Activated naive CD4-positive, alpha-beta T cell treated with anti-CD3 and anti-CD28 coated beads for 36 hours (primary cell): ENCODE data around the gene ZHX3. TPM values are rescaled to one million over a fixed set of nuclear protein-coding genes. Genes with fewer than 3 reads are reported as not detected.

Source experiments
- CTCF ChIA-PET: fragments of 350-600 bp; sonication (Branson Sonifier 250); formaldehyde crosslinking; loops from one replicate; lab custom pipeline; 2021; ENCODE audit warnings: antibody characterized with exemption; lab: Charles Lee
- DNase-seq: peaks from one replicate; pipeline ENCODE4 v3.0.0-alpha.2; 2020
- H3K27ac Mint-ChIP-seq: one replicate; pipeline ENCODE4 v1.8.0; 2021; ENCODE audit warnings: mild to moderate bottlenecking, mixed read lengths
- H3K27me3 Mint-ChIP-seq: one replicate; pipeline ENCODE4 v1.8.0; 2021; ENCODE audit warnings: low read depth, mixed read lengths
- H3K36me3 Mint-ChIP-seq: one replicate; pipeline ENCODE4 v1.8.0; 2021; ENCODE audit warnings: low read depth, mixed read lengths
- H3K4me1 Mint-ChIP-seq: one replicate; pipeline ENCODE4 v1.8.0; 2021; ENCODE audit warnings: low read depth, mixed read lengths
- H3K4me3 Mint-ChIP-seq: one replicate; pipeline ENCODE4 v1.8.0; 2021; ENCODE audit warnings: mild to moderate bottlenecking, moderate library complexity, mixed read lengths
- H3K9me3 Mint-ChIP-seq: one replicate; pipeline ENCODE4 v1.8.0; 2021; ENCODE audit warnings: mixed read lengths
- intact Hi-C: fragments of 100-400 bp; cut with micrococcal nuclease; formaldehyde crosslinking; loops from one replicate; pipeline ENCODE4 v1.15.1; 2023
- total RNA-seq, 2 experiments: library from RNA; stranded (reverse); gene quantifications; one replicate each; pipeline ENCODE4 v1.2.3, GENCODE V29; 2021

ZHX3 gene
- total RNA-seq, 2 experiments from 2014 or later = 9.4 to 9.9 TPM

DNA sequence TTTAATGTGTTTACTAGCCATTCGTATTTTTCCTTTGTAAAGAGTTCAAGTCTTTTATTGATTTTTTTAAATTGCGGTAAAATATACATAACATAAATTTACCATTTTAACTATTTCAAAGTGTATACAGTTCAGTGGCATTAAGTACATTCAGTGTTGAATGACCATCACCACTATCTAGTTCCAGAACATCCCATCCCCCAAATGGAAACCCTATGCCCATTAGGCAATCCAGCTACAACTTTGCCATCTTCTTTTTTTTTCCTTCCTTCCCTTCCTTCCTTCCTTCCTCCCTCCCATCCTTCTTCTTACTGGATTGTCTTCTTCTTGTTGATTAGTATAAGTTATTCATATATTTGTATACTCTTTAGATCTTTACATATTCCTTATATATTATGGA is 31.7 kb upstream of the ZHX3 start:
- intact Hi-C loops = loop anchor here (10.0 kb wide), 1 partner anchor 266 kb away; the partner anchor contains the start of gene CHD6
- Mint-ChIP-seq H3K9me3 (no peaks in the 10 kb centered on the region), H3K27me3 (no peaks in the 10 kb centered on the region), H3K27ac (no peak overlapping the region), H3K36me3 (no peaks in the 10 kb centered on the region), H3K4me1 (no peaks in the 10 kb centered on the region), H3K4me3 (no peak overlapping the region)
- no peak for DNase-seq
- CTCF ChIA-PET = no interaction called here

DNA sequence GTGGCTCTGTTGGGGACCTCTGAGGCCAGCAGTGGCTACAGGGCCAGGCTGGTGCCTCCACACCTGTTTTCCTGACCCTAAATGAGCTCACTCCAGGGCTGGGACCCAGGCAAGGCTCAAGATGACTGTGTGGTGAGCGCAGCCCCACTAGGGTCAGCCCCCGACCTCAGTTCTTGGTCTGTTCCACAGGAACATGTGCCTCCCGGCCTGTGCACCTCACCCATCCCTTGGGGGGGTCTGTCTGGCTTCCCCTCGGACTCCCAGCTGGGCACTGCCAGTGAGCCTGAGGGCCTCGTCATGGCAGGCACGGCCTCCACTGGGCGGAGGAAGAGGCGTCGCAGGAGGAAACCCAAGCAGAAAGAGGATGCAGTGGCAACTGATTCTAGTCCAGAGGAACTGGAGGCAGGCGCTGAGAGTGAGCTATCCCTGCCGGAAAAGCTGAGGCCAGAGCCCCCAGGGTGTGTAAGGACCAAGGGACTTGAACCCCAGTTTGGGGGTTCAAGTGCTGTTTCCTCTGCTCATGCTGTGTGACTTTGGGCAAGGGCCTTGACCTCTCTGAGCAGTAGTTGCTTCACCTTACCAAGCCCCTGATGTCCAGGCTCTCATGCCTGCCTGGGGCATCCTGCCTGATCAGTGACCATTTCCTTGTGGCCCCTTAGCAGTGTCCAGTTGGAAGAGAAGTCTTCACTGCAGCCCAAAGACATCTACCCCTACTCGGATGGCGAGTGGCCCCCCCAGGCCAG is 31.1 kb upstream of the ZHX3 start:
- no peaks in the 10 kb centered on the region for H3K27me3 Mint-ChIP-seq

DNA sequence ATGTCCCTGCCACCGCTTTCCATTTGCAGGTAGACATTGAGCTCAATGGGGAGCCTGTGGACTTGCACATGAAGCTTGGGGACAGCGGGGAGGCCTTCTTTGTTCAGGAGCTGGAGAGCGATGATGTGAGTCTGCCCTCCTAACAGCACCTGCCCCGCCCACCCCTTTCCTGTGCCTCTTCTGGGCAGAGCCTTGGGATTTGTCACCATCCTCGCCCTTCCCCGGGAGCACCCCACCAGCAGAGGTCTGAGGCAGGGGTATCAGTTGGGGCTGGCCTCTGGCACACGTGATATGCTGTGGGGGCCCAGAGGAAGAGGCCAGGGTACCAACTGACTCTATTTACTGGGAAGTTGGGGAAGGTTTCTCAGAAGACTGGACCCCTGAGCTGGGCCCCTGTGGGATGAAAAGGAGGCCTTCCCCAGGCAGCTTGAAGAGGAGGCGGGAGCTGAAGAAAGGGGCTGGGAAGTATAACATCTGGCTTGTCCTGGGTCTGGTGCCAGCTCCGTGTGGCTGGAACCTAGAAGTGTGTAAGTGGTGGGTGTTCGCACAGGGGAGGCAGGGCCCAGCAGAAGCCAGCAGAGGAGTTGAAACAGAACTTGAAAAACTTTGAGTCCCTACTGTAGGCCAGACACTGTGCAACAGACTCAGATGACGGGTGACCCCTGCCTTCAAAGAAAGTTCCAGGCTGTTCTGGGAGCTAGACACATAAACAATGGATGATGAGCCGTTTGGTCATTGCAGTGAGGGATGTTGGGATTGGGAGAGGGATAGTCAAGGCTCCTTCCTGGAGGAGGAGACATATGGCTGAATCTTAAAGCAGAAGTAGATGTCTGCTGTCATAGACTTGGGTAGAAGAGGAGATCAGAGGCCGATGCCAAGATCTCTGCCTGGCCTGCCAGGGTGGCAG is 30.2 kb upstream of the ZHX3 start:
- intact Hi-C loops = loop anchor here (10.0 kb wide), 1 partner anchor 267 kb away; the partner anchor contains the start of gene CHD6
- CTCF ChIA-PET = interaction anchor here (0.6 kb wide), 1 partner anchor 8 kb away, joined by 3 read pairs; no protein-coding TSS in a partner anchor

More for the DNA sequence above, 31.1 kb upstream of the ZHX3 start:
- H3K27ac Mint-ChIP-seq = no peak overlapping the region
- no peak overlapping the region for H3K4me3 Mint-ChIP-seq
- CTCF ChIA-PET = interaction anchor here (0.6 kb wide), 1 partner anchor 9 kb away, joined by 3 read pairs; no protein-coding TSS in a partner anchor
- no peak for DNase-seq
- no peaks in the 10 kb centered on the region for H3K9me3 Mint-ChIP-seq
- no peaks in the 10 kb centered on the region for H3K36me3 Mint-ChIP-seq
- intact Hi-C loops = loop anchor here (10.0 kb wide), 1 partner anchor 266 kb away; the partner anchor contains the start of gene CHD6
- H3K4me1 Mint-ChIP-seq = no peaks in the 10 kb centered on the region

DNA sequence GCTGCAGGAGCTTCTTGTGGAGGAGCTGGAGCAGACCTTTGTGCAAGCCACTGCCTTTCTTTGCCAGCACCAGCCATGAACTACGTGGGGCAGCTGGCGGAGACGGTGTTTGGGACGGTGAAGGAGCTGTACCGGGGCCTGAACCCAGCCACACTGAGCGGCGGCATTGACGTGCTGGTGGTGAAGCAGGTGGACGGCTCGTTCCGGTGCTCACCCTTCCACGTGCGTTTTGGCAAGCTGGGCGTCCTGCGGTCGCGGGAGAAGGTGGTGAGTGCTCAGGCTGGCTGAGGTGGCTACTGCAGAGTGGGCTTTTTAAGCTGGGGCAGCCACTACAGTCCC is 28.2 kb upstream of the ZHX3 start:
- CTCF ChIA-PET = interaction anchor here (1.6 kb wide), 1 partner anchor 11 kb away, joined by 3 read pairs; no protein-coding TSS in a partner anchor
- Mint-ChIP-seq H3K4me1 (no peaks in the 10 kb centered on the region), H3K27me3 (no peaks in the 10 kb centered on the region), H3K4me3 (no peak overlapping the region), H3K27ac (no peak overlapping the region), H3K9me3 (no peaks in the 10 kb centered on the region), H3K36me3 (no peaks in the 10 kb centered on the region)
- DNase-seq = no peak
- intact Hi-C loops = loop anchor here (10.0 kb wide), 1 partner anchor 269 kb away; the partner anchor contains the start of gene CHD6

More for the DNA sequence above, 30.2 kb upstream of the ZHX3 start:
- Mint-ChIP-seq H3K36me3 (no peaks in the 10 kb centered on the region), H3K9me3 (no peaks in the 10 kb centered on the region), H3K4me3 (no peak overlapping the region), H3K27ac (no peak overlapping the region), H3K4me1 (no peaks in the 10 kb centered on the region), H3K27me3 (no peaks in the 10 kb centered on the region)
- no peak for DNase-seq

DNA sequence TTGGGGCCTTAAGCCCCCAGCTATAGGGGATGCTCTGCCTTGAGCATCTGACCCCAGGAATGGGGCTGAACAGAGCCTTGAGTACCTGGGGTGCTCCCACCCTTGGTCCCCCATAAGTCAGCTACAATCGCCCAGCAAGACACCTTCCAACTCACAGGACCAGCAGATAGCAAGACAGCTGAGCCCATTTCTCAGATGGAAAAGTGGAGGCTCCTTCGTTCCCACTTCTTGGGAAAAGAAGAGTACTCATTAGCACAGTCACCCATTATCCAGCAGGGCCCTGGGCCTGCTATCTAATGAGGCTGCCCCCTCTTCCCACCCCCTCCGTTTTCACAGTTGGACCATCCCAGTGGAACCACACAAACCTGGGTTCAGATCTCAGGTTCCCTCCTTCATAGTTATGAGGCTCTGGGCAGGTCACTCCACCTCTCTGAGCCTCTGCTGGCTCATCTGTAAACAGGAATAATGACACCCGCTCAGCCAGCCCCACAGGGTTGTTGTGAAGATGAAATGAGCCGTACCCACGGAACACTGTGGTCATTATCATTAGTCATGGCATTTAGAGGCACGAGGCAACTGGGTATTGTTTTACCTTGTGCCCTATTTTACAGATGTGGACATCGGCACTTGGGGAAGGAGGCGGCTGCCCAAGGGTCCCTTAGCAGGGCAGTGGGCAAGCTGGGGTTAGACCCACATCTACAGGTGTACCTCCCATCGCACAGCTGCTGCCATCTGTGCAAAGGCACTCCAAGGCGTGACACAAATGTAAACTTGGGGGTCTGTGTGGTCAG is 27.6 kb upstream of the ZHX3 start:
- Mint-ChIP-seq H3K36me3 (no peaks in the 10 kb centered on the region), H3K4me3 (no peak overlapping the region), H3K4me1 (peaks cover 5% of the 10 kb centered on the region), H3K9me3 (no peaks in the 10 kb centered on the region), H3K27ac (no peak overlapping the region), H3K27me3 (no peaks in the 10 kb centered on the region)
- no peak for DNase-seq
- CTCF ChIA-PET = interaction anchor here (0.6 to 1.6 kb wide), 2 partner anchors 11 to 41 kb away, joined by 3 read pairs; no protein-coding TSS in a partner anchor
- intact Hi-C loops = loop anchor here (5.0 to 10.0 kb wide), 3 partner anchors 98 to 353 kb away; partner anchors contain the start of gene CHD6

DNA sequence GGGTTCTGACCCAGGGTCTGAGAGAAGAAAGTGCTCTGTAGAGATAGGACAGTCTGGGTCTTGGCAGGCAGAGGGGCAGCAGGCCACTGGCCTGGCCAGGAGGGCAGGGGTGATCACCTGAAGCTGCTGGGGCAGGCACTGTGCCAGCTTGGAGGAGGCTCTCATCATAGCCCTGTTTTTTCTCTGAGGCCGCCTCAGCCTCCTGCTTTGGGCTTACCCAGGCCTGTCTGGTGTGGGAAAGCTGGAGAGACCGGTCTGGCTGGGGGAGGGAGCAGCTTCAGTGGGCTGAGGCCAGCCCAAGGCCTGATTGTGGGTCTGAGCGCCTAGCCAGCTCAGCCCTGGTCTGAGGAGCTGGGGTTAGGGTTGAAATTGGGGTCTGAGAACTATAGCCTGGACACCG is 26.9 kb upstream of the ZHX3 start:
- Mint-ChIP-seq H3K36me3 (no peaks in the 10 kb centered on the region), H3K4me1 (peaks cover 11% of the 10 kb centered on the region), H3K27ac (no peak overlapping the region), H3K4me3 (no peak overlapping the region), H3K27me3 (peaks cover 1% of the 10 kb centered on the region), H3K9me3 (no peaks in the 10 kb centered on the region)
- CTCF ChIA-PET = interaction anchor here (0.6 to 1.6 kb wide), 3 partner anchors 10 to 360 kb away, joined by 3 read pairs; no protein-coding TSS in a partner anchor
- intact Hi-C loops = loop anchor here (5.0 to 10.0 kb wide), 3 partner anchors 97 to 352 kb away; partner anchors contain the start of gene CHD6
- DNase-seq = no peak

DNA sequence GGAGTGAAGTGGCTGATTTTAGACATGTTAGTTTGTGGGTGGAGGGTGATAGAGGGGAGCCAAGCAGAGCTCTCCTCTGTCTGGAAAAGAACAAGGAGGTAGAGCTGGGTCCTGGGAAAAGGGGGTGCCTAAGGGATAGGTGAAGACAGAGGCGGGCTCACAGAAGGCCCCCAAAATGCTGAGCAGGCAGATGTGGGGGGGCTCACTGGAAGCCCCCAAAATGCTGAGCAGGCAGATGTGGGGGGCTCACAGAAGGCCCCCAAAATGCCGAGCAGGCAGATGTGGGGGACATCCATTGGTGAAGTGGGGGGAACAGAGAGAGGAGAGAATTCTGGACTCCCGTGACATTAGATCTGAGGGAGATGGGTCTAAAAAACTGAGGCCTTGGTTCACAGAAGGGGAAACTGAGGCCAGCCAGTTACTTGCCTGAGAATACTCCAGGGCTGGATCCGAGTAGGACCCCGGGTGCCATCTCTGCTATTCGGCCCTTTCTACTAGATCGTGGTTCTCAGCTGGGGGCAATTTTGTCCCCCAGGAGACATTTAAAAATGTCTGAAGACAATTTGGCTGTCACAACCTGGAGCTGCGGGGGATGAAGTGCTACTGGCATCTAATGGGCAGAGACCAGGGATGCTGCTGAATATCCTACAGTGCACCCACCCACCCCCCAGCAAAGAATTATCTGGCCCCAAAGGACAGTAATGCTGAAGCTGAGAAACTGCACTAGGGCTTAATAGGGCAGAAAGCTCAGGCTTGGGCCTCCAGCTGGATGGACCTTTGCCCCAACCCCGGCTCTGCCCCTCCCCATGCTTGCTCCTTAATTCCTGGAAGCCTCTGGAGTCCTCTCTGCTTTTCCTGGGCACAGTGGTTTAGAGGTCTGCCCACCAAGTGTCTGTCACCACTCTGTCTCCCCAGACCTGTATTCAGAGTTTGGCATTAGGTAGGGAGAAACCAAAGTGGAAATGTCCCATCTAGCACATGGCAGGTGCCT is 25.2 kb upstream of the ZHX3 start:
- Mint-ChIP-seq H3K36me3 (no peaks in the 10 kb centered on the region), H3K4me1 (peaks cover 11% of the 10 kb centered on the region), H3K4me3 (no peak overlapping the region), H3K27me3 (peaks cover 2% of the 10 kb centered on the region), H3K9me3 (no peaks in the 10 kb centered on the region), H3K27ac (no peak overlapping the region)
- CTCF ChIA-PET = interaction anchor here (0.6 to 1.8 kb wide), 4 partner anchors 84 to 375 kb away, joined by 3 to 5 read pairs (median 4); no protein-coding TSS in a partner anchor
- intact Hi-C loops = loop anchor here (5.0 to 10.0 kb wide), 3 partner anchors 95 to 350 kb away; partner anchors contain the start of gene CHD6
- DNase-seq = no peak

DNA sequence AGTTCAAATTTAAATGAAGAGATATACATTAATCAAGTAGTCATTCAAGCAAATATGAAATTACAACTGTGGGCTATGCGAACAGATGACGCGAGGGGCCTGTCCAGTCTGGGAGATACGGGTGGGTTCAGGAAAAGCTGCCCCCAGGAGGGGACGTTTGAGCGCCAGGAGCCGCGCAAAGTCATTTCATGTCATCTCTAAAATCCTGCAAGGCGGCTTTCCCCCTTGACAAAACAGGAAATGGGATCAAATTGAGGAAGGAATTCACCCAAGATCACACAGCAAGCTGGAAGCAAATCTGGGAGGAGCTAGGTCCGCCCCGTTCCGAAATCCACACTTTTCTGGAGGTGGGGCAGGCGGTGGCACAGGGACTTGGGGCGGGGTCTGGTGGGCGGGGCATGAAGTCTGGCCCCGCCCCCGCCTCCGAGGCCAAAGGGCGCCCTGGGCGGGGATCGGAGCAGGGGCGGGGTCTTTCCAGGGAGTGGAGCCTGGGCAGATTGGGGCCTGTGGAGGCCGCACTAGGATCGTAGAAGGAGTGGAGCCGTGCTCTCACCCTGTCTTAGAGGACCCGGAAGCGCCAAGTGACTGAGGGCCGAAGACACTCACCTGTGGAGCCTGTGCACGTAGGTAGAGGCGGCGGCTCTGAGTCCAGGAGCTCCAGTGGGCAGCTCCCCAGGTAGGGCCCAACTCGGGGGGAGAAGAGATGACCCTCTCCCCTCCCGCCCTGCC is 23.0 kb upstream of the ZHX3 start, which contains the start of gene LPIN3:
TSS of gene LPIN3 (plus strand) at position 495 of the 729 bp plus-strand sequence. CDS start 4,983 bp downstream, outside the sequence.
- Mint-ChIP-seq H3K4me3 (peak within 1 kb of the TSS; percentile 73), H3K9me3 (no peaks in the 10 kb centered on the region), H3K4me1 (peaks cover 11% of the 10 kb centered on the region), H3K27ac (no peak within 1 kb of the TSS), H3K27me3 (peaks cover 2% of the 10 kb centered on the region), H3K36me3 (no peaks in the 10 kb centered on the region)
- CTCF ChIA-PET = interaction anchor here (0.8 to 5.1 kb wide), 15 partner anchors 8 to 377 kb away, joined by 3 to 55 read pairs (median 4); no protein-coding TSS in a partner anchor
- peak; percentile 72 for DNase-seq
- intact Hi-C loops = loop anchor here (1.0 to 10.0 kb wide), 10 partner anchors 11 to 372 kb away; partner anchors contain the start of genes CHD6 and ZHX3

DNA sequence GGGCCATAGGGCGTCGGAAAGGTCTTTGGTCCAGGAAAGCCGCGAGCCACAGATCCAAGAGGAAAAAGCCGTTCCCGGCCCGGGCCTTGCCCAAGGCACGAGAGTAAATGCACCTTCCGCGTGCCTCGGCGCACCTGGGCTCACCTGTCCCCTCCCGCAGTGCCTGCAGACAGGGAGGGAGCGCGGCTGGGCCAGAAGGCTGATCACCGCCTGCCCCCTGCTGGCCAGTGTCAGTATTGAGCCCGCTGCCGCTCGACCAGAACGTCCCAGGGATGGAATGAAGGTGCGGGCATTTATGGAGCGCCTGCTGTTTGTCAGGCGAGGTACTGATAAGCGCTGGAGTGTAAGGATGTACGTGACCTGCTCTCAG is 22.4 kb upstream of the ZHX3 start:
- CTCF ChIA-PET = interaction anchor here (0.5 to 5.1 kb wide), 29 partner anchors 7 to 371 kb away, joined by 3 to 55 read pairs (median 4); no protein-coding TSS in a partner anchor
- Mint-ChIP-seq H3K9me3 (no peaks in the 10 kb centered on the region), H3K4me1 (peaks cover 11% of the 10 kb centered on the region), H3K36me3 (no peaks in the 10 kb centered on the region), H3K27ac (no peak overlapping the region), H3K27me3 (peaks cover 2% of the 10 kb centered on the region), H3K4me3 (peak overlapping the region; percentile 73)
- intact Hi-C loops = loop anchor here (1.0 to 10.0 kb wide), 10 partner anchors 11 to 372 kb away; partner anchors contain the start of genes CHD6 and ZHX3
- DNase-seq = peak; percentile 87
